ENCODE measurements around the gene RUNX3. TPM values are rescaled to one million over a fixed set of nuclear protein-coding genes. Genes with fewer than 3 reads are reported as not detected.

RUNX3 gene
- total RNA-seq, 4 donors from 2014 or later = 0.26 to 1.7 (median 1.6) TPM; not detected in 1

- DNase-seq = no peak
- intact Hi-C loops (cut with DNase I; ENCODE audit: low total_unique reads) = no loop called here
- Histone ChIP-seq H3K27ac (no peak overlapping the region), H3K36me3 (no peaks in the 10 kb centered on the region), H3K9me3 (no peaks in the 10 kb centered on the region), H3K4me3 (no peak overlapping the region), H3K4me1 (no peaks in the 10 kb centered on the region), H3K27me3 (no peaks in the 10 kb centered on the region)
- TF ChIP-seq POLR2A (IDR thresholded peaks at IDR 0.05) (no peak), CTCF (IDR thresholded peaks at IDR 0.05) (no peak)
Observed at GRCh38 chr1:24855474-24855873, 74.6 kb downstream of the RUNX3 start.

GRCh38 chr1:24853649-24854048 is 76.4 kb downstream of the RUNX3 start:
- Histone ChIP-seq H3K27me3 (no peaks in the 10 kb centered on the region), H3K36me3 (no peaks in the 10 kb centered on the region), H3K27ac (no peak overlapping the region), H3K4me1 (no peaks in the 10 kb centered on the region), H3K9me3 (no peaks in the 10 kb centered on the region), H3K4me3 (no peak overlapping the region)
- TF ChIP-seq POLR2A (IDR thresholded peaks at IDR 0.05) = no peak
- DNase-seq = no peak
- intact Hi-C loops (cut with DNase I; ENCODE audit: low total_unique reads) = no loop called here

GRCh38 chr1:24850328-24850920 is 79.7 kb downstream of the RUNX3 start:
- no peaks in the 10 kb centered on the region for H3K9me3 ChIP-seq
- H3K4me3 ChIP-seq = no peak overlapping the region
- no peak overlapping the region for H3K27ac ChIP-seq
- no peaks in the 10 kb centered on the region for H3K4me1 ChIP-seq
- no peak for DNase-seq
- no peaks in the 10 kb centered on the region for H3K27me3 ChIP-seq
- H3K36me3 ChIP-seq = no peaks in the 10 kb centered on the region
- TF ChIP-seq CTCF (IDR thresholded peaks at IDR 0.05) (no peak), POLR2A (IDR thresholded peaks at IDR 0.05) (no peak)
- intact Hi-C loops (cut with DNase I; ENCODE audit: low total_unique reads) = no loop called here

GRCh38 chr1:24849672-24850295 is 80.3 kb downstream of the RUNX3 start:
- intact Hi-C loops (cut with DNase I; ENCODE audit: low total_unique reads) = no loop called here
- no peak for DNase-seq
- Histone ChIP-seq H3K27ac (no peak overlapping the region), H3K4me1 (no peaks in the 10 kb centered on the region), H3K27me3 (no peaks in the 10 kb centered on the region), H3K36me3 (no peaks in the 10 kb centered on the region), H3K4me3 (no peak overlapping the region), H3K9me3 (no peaks in the 10 kb centered on the region)
- no peak for TF ChIP-seq CTCF (IDR thresholded peaks at IDR 0.05)
- TF ChIP-seq POLR2A (IDR thresholded peaks at IDR 0.05) = no peak

Small RNA genes lying within 50 kb of the gene (microRNA-seq; reads per million reads assigned to microRNA genes)
- gene MIR6731 (ENCODE audit: borderline microRNAs expressed, borderline replicate concordance) = not detected

Small RNA genes lying within 50 kb of the gene (small RNA-seq; reads per million reads assigned to genes)
- not detected for gene MIR6731

Other genes starting within 250 kb of the RUNX3 start
- gene CLIC4, start 184.8 kb downstream of the RUNX3 start, total RNA-seq = 100 to 1,000 TPM; 294 to 434 (median 374) TPM

Measured in uterus (tissue), 4 donors.